ENCODE measurements around the gene ST6GALNAC1. TPM values are rescaled to one million over a fixed set of nuclear protein-coding genes. Genes with fewer than 3 reads are reported as not detected.

ST6GALNAC1 gene
- total and polyA plus RNA-seq, 9 donors = 0.73 to 10.5 (median 3.7) TPM

DNA sequence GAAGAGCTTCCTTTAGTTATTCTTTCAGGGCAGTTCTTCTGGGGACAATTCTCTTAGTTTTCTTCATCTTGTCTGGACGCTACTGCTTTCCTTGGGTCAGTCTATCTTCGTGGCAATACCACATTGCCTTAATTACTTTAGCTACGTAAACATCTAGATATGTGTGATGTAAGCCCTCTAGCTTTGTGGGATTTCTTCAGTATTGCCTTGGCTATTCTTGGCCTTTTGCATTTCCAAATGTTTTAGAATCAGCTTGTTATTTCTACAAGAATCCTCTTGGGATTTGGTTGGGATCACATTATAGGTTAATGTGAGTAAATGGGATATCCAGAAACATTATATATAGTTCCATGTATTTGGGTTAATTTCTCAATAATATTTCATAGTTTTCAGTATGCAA, 48.9 kb downstream of the ST6GALNAC1 start:
- DNase-seq = no peak
- Histone ChIP-seq H3K36me3 (no peaks in the 10 kb centered on the region), H3K4me3 (no peak overlapping the region), H3K27me3 (no peaks in the 10 kb centered on the region), H3K4me1 (ENCODE audit: insufficient read depth) (no peaks in the 10 kb centered on the region), H3K27ac (no peak overlapping the region), H3K9me3 (no peaks in the 10 kb centered on the region)
- 76 to 81% (median 81%) methylated on average over 3 of the region's 3 CpGs for WGBS, 3 donors
- TF ChIP-seq, protein P1, sequence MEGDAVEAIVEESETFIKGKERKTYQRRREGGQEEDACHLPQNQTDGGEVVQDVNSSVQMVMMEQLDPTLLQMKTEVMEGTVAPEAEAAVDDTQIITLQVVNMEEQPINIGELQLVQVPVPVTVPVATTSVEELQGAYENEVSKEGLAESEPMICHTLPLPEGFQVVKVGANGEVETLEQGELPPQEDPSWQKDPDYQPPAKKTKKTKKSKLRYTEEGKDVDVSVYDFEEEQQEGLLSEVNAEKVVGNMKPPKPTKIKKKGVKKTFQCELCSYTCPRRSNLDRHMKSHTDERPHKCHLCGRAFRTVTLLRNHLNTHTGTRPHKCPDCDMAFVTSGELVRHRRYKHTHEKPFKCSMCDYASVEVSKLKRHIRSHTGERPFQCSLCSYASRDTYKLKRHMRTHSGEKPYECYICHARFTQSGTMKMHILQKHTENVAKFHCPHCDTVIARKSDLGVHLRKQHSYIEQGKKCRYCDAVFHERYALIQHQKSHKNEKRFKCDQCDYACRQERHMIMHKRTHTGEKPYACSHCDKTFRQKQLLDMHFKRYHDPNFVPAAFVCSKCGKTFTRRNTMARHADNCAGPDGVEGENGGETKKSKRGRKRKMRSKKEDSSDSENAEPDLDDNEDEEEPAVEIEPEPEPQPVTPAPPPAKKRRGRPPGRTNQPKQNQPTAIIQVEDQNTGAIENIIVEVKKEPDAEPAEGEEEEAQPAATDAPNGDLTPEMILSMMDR (IDR thresholded peaks at IDR 0.05) = no peak
- TF ChIP-seq POLR2A (IDR thresholded peaks at IDR 0.05) (no peak), EP300 (IDR thresholded peaks at IDR 0.05) (no peak)
- intact Hi-C loops (cut with DNase I) = no loop called here

DNA sequence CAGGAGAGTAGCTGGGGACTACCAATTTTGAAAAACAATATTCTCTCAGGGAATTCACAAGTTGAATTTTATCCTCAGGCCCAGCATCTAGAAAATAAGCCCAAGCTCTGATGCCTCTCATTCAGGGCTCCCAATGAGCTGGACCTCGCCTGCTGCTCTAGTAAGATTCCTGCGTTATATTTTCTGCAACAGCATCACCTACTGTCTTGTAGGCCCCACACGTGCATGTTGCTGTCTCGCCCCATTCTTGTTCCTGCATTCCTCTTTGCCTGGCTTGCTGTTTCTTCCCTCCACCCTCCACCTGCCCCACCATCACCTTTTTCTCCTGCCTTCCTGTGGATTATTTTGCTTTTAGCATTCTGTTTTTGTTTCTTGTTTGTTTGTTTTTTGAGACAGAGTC, 49.6 kb downstream of the ST6GALNAC1 start:
- no peaks in the 10 kb centered on the region for H3K36me3 ChIP-seq
- intact Hi-C loops (cut with DNase I) = no loop called here
- no peaks in the 10 kb centered on the region for H3K4me1 ChIP-seq (ENCODE audit: insufficient read depth)
- H3K27ac ChIP-seq = no peak overlapping the region
- WGBS, 3 donors = 72 to 81% (median 80%) methylated on average over 4 of the region's 4 CpGs
- TF ChIP-seq, protein P1 (IDR thresholded peaks at IDR 0.05) = no peak
- TF ChIP-seq EP300 (IDR thresholded peaks at IDR 0.05) = no peak
- no peak for TF ChIP-seq POLR2A (IDR thresholded peaks at IDR 0.05)
- H3K27me3 ChIP-seq = no peaks in the 10 kb centered on the region
- no peak overlapping the region for H3K4me3 ChIP-seq
- no peaks in the 10 kb centered on the region for H3K9me3 ChIP-seq
- no peak for DNase-seq

DNA sequence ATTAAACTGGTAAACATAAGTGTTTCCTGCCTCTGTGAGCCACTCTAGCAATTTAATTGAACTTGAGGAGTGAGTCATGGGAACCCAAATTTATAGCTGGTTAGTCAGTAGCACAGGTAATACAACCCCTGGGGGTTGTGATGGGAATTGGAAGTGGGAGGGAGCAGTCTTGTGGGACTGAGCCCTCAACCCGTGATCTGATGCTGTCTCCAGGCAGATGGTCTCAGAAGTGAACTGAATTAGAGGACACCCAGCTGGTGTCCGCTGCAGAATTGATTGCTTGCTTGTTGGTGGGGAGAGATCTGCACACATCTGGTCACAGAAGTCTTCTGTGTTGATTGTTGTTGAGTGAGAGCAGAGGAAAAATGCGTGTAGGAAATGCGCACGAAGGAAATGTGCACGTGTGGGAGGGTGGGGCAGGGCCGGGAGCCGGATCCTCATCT, 50.2 kb downstream of the ST6GALNAC1 start:
- H3K9me3 ChIP-seq = no peaks in the 10 kb centered on the region
- no peaks in the 10 kb centered on the region for H3K27me3 ChIP-seq
- no peak overlapping the region for H3K27ac ChIP-seq
- DNase-seq = no peak
- no peaks in the 10 kb centered on the region for H3K4me1 ChIP-seq (ENCODE audit: insufficient read depth)
- H3K4me3 ChIP-seq = no peak overlapping the region
- intact Hi-C loops (cut with DNase I) = no loop called here
- TF ChIP-seq, protein P1 (IDR thresholded peaks at IDR 0.05) = no peak
- TF ChIP-seq POLR2A (IDR thresholded peaks at IDR 0.05) = no peak
- TF ChIP-seq EP300 (IDR thresholded peaks at IDR 0.05) = no peak
- 53 to 64% (median 55%) methylated on average over 8 of the region's 8 CpGs for WGBS, 3 donors
- no peaks in the 10 kb centered on the region for H3K36me3 ChIP-seq

DNA sequence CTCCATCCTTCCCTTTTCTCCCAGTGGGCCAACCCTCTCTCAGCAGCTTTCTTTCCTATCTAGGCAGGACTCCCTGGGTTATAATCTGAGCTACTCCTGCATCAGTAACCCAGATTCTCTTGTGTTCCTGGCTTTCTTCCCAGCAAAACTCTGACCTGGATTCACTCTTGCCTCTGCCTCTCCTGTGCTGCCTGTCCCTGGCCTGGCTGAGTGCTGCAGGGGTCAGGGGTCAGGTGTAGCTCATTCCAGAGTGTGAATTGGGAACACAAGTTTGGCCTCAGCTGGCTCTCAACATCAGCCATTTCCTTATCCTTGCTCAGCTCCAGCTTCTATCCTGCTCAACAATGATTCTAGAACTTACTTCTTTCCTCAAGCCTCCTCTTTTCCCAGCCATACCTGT, 55.4 kb downstream of the ST6GALNAC1 start:
- H3K9me3 ChIP-seq = no peaks in the 10 kb centered on the region
- TF ChIP-seq EP300 (IDR thresholded peaks at IDR 0.05) (no peak), POLR2A (IDR thresholded peaks at IDR 0.05) (no peak)
- TF ChIP-seq, protein P1 (IDR thresholded peaks at IDR 0.05) = no peak

More for the DNA sequence above, 55.4 kb downstream of the ST6GALNAC1 start:
- peaks cover 7% of the 10 kb centered on the region for H3K4me1 ChIP-seq (ENCODE audit: insufficient read depth)
- H3K27ac ChIP-seq = no peak overlapping the region
- intact Hi-C loops (cut with DNase I) = no loop called here
- no peaks in the 10 kb centered on the region for H3K36me3 ChIP-seq
- no peak overlapping the region for H3K4me3 ChIP-seq
- DNase-seq = peak in 2 of 5 donors; percentile 14 to 51
- H3K27me3 ChIP-seq = no peaks in the 10 kb centered on the region

Measured in ovary (tissue), 9 donors.